ENCODE data around the gene RPS3A.
"Not testable (repeated sequence)": the region's sequence is repeated elsewhere in the genome, so short reads cannot be mapped to it uniquely, and the experiment has no call there.

RPS3A gene

DNA sequence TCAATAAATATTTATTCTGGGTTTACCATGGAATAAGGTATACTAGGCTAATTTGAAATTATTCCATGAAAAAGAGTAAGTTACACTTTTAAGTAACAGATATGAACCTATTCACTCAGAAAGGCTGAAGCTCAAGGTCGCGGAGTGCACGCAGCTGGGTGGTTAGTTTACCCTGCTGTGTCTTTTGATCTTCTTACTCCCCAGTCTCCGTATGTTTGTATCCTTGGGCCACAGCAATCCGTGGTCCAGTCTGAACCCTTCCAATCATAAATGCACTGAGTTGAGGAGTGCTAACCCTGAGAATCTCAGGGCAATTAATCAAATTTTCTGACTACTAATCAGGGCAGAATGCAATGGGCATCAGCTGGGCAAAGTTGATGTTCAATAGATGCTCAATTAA lies 33.9 kb downstream of the RPS3A start:
- Histone ChIP-seq H3K4me3 (replicated peaks; ENCODE audit: insufficient read depth, low read length) (no peak overlapping the region), H3K27me3 (ENCODE audit: insufficient read depth, poor library complexity, severe bottlenecking) (no peaks in the 10 kb centered on the region), H3K27ac (replicated peaks) (no peak overlapping the region)
- no peak for DNase-seq (ENCODE audit: low read depth in 1 of 2, low spot score in 1 of 2)
- TF ChIP-seq POLR2AphosphoS5 (IDR thresholded peaks at IDR 0.05; ENCODE audit: low read depth) (no peak), SPI1 (IDR thresholded peaks at IDR 0.05; ENCODE audit: borderline replicate concordance, low read depth) (no peak), GABPA (IDR thresholded peaks at IDR 0.05; ENCODE audit: low read depth) (no peak)
- TF ChIP-seq, protein P1, sequence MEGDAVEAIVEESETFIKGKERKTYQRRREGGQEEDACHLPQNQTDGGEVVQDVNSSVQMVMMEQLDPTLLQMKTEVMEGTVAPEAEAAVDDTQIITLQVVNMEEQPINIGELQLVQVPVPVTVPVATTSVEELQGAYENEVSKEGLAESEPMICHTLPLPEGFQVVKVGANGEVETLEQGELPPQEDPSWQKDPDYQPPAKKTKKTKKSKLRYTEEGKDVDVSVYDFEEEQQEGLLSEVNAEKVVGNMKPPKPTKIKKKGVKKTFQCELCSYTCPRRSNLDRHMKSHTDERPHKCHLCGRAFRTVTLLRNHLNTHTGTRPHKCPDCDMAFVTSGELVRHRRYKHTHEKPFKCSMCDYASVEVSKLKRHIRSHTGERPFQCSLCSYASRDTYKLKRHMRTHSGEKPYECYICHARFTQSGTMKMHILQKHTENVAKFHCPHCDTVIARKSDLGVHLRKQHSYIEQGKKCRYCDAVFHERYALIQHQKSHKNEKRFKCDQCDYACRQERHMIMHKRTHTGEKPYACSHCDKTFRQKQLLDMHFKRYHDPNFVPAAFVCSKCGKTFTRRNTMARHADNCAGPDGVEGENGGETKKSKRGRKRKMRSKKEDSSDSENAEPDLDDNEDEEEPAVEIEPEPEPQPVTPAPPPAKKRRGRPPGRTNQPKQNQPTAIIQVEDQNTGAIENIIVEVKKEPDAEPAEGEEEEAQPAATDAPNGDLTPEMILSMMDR (IDR thresholded peaks at IDR 0.05; ENCODE audit: insufficient read depth, low read length) = no peak
- TF ChIP-seq, protein P2, sequence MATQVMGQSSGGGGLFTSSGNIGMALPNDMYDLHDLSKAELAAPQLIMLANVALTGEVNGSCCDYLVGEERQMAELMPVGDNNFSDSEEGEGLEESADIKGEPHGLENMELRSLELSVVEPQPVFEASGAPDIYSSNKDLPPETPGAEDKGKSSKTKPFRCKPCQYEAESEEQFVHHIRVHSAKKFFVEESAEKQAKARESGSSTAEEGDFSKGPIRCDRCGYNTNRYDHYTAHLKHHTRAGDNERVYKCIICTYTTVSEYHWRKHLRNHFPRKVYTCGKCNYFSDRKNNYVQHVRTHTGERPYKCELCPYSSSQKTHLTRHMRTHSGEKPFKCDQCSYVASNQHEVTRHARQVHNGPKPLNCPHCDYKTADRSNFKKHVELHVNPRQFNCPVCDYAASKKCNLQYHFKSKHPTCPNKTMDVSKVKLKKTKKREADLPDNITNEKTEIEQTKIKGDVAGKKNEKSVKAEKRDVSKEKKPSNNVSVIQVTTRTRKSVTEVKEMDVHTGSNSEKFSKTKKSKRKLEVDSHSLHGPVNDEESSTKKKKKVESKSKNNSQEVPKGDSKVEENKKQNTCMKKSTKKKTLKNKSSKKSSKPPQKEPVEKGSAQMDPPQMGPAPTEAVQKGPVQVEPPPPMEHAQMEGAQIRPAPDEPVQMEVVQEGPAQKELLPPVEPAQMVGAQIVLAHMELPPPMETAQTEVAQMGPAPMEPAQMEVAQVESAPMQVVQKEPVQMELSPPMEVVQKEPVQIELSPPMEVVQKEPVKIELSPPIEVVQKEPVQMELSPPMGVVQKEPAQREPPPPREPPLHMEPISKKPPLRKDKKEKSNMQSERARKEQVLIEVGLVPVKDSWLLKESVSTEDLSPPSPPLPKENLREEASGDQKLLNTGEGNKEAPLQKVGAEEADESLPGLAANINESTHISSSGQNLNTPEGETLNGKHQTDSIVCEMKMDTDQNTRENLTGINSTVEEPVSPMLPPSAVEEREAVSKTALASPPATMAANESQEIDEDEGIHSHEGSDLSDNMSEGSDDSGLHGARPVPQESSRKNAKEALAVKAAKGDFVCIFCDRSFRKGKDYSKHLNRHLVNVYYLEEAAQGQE (IDR thresholded peaks at IDR 0.05; ENCODE audit: insufficient replicate concordance, low read depth) = no peak

DNA sequence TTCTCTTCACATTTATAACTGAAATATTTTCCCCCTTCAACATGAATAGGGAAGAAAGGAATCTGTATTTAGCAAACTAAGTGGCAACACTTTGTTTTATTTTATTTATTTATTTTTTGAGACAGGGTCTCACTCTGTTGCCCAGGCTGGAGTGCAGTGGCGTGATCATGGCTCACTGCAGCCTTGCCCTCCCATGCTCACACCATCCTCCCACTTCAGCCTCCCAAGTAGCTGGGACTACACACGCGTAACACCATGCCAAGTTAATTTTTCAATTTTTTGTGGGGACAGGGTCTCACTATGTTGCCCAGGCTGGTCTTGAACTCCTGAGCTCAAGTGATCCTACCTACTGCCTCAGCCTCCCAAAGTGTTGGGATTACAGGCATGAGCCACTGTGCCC lies 36.6 kb downstream of the RPS3A start:
- not testable (repeated sequence) for H3K27ac ChIP-seq (replicated peaks); DNase-seq (ENCODE audit: low read depth in 1 of 2, low spot score in 1 of 2); H3K27me3 ChIP-seq (ENCODE audit: insufficient read depth, poor library complexity, severe bottlenecking); H3K4me3 ChIP-seq (replicated peaks; ENCODE audit: insufficient read depth, low read length)

DNA sequence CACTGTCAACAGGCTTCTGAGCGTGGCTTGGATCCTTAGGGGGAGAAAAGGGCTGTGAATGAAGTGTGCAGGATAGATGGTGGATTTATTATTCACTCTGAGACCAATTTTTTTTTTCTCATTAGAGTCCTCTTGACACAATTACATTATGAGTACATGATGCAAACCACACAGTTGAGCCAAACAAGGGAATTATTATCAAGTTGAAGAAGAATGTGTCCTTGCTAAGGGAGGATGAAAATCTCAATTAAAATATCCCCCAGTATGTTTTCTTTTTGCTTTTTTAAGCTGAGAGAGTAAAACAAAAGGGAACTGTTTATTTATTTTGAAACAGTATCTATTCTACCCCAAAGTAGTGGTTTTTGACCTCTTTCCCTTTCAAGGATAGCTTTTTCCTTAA lies 40.4 kb downstream of the RPS3A start:
- Histone ChIP-seq H3K4me3 (replicated peaks; ENCODE audit: insufficient read depth, low read length) (no peak overlapping the region), H3K27me3 (ENCODE audit: insufficient read depth, poor library complexity, severe bottlenecking) (no peaks in the 10 kb centered on the region), H3K27ac (replicated peaks) (no peak overlapping the region)

DNA sequence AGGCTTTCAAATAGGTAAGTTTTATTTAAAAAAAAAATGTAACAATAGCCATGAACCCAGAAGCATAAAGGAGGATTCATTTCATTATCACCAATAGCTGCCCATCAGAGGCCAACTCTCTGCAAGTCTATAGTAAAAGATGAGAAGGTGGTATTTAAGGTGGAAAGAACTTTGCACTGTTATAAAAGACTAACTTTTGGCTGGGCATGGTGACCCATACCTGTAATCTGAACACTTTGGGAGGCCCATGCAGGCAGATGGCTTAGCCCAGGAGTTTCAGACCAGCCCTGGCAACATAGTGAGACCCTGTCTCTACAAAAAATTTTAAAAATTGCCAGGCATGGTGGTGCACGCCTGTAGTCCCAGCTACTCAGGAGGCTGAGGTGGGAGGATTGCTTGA lies 43.3 kb downstream of the RPS3A start:
- TF ChIP-seq SPI1 (IDR thresholded peaks at IDR 0.05; ENCODE audit: borderline replicate concordance, low read depth) (no peak), GABPA (IDR thresholded peaks at IDR 0.05; ENCODE audit: low read depth) (no peak), POLR2AphosphoS5 (IDR thresholded peaks at IDR 0.05; ENCODE audit: low read depth) (no peak)
- TF ChIP-seq, protein P2 (IDR thresholded peaks at IDR 0.05; ENCODE audit: insufficient replicate concordance, low read depth) = no peak
- TF ChIP-seq, protein P1 (IDR thresholded peaks at IDR 0.05; ENCODE audit: insufficient read depth, low read length) = no peak
- no peak overlapping the region for H3K4me3 ChIP-seq (replicated peaks; ENCODE audit: insufficient read depth, low read length)
- no peak for DNase-seq (ENCODE audit: low read depth in 1 of 2, low spot score in 1 of 2)
- H3K27me3 ChIP-seq (ENCODE audit: insufficient read depth, poor library complexity, severe bottlenecking) = no peaks in the 10 kb centered on the region
- no peak overlapping the region for H3K27ac ChIP-seq (replicated peaks)

More for the DNA sequence above, 40.4 kb downstream of the RPS3A start:
- TF ChIP-seq POLR2AphosphoS5 (IDR thresholded peaks at IDR 0.05; ENCODE audit: low read depth) = no peak
- TF ChIP-seq GABPA (IDR thresholded peaks at IDR 0.05; ENCODE audit: low read depth) = no peak
- no peak for TF ChIP-seq SPI1 (IDR thresholded peaks at IDR 0.05; ENCODE audit: borderline replicate concordance, low read depth)
- TF ChIP-seq, protein P2 (IDR thresholded peaks at IDR 0.05; ENCODE audit: insufficient replicate concordance, low read depth) = no peak
- TF ChIP-seq, protein P1 (IDR thresholded peaks at IDR 0.05; ENCODE audit: insufficient read depth, low read length) = no peak
- no peak for DNase-seq (ENCODE audit: low read depth in 1 of 2, low spot score in 1 of 2)

Measured in HL-60 (cell line).